Motor neuron (in vitro differentiated cells): Measurements from ENCODE around the gene KLRC4. TPM values are rescaled to one million over a fixed set of nuclear protein-coding genes. Genes with fewer than 3 reads are reported as not detected.
A peak's percentile ranks its signal among the peaks of the same experiment; 100 is the strongest.
"Not testable (repeated sequence)": the region's sequence is repeated elsewhere in the genome, so short reads cannot be mapped to it uniquely, and the experiment has no call there.

ENCODE experiments used
- ATAC-seq, 8 experiments: fragments of 200-7000 bp; cut with Tn5 transposase; replicated peaks in 6 of 8; 2 replicates each; pipeline ENCODE4 v1.8.0; 2021; ENCODE audit warnings: mild to moderate bottlenecking in 8 of 8, moderate library complexity in 8 of 8
- H3K27ac ChIP-seq, 2 donors: fragments of 250-450 bp; sonication (Bioruptor Pico); 2 replicates each; pipeline ENCODE4 v1.9.0; 2021; ENCODE audit warnings: antibody characterized with exemption in 2 of 2, mild to moderate bottlenecking in 2 of 2, moderate library complexity in 1 of 2
- H3K4me1 ChIP-seq, 2 donors: fragments of 250-450 bp; sonication (Bioruptor Pico); replicated peaks in 1 of 2; 2 replicates each; pipeline ENCODE4 v1.6.1; 2021; ENCODE audit warnings: antibody characterized with exemption in 2 of 2, mild to moderate bottlenecking in 2 of 2, moderate library complexity in 1 of 2
- H3K4me3 ChIP-seq, 5 donors: fragments of 250-450 bp; sonication (Bioruptor Pico); 2 replicates each; pipeline ENCODE4 v1.9.0; 2021; ENCODE audit warnings: antibody characterized with exemption in 5 of 5, mild to moderate bottlenecking in 5 of 5, moderate library complexity in 4 of 5
- WGBS, 10 experiments: fragments of 450-650 bp; shearing (Covaris generic); methylation state at CpG; one replicate each; pipeline ENCODE4 v1.0.0; 2022; 5-methylcytosine and 5-hydroxymethylcytosine counted together
- in situ Hi-C, 9 experiments: fragments of 400-800 bp; cut with MboI; loops; one replicate each; pipeline ENCODE4 v1.15.0; 2021; ENCODE audit warnings: low sequenced_read_pairs in 9 of 9, low pct_unique_long_range_greater_than_20kb in 2 of 9; ENCODE audit not compliant: unreplicated experiment in 9 of 9
- total RNA-seq, 8 experiments: library from RNA; unstranded; fragments of 300-600 nt; gene quantifications; 2 replicates each; pipeline versions ENCODE4 v1.2.3 to v1.2.4, GENCODE V29; 2022

KLRC4 gene, protein sequence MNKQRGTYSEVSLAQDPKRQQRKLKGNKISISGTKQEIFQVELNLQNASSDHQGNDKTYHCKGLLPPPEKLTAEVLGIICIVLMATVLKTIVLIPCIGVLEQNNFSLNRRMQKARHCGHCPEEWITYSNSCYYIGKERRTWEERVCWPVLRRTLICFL
- total RNA-seq, result under 1 TPM in 1 of 8 experiments, not detected in 7; 0.71 TPM

DNA sequence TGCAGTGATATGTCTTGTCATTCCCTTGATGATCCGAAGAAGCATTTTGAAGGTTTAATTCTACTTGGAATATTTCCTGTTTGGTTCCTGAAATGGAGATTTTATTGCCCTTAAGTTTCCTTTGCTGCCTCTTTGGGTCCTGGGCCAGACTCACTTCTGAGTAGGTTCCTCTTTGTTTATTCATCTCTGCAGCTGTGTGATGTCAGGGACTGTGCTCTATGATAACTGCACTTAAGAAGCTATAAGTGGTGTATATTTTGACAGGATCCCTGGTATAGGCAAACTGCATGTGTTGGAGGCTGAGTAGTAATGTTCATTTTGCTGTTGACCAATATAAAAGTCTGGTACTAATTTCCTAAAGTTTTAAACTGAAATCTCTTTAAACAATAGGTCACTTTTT, at the start of gene KLRC4:
Gene KLRC4 (minus strand): TSS at position 366 of the 400 bp plus-strand sequence. CDS start 182 bp downstream, at position 184.
- in situ Hi-C loops, result no loop called here
- no peaks in the 10 kb centered on the region for H3K4me1 ChIP-seq
- WGBS, 10 experiments, result 0 to 91% (median 0%) methylated on average over 1 of the region's 1 CpG; no CpG with 5 or more reads in 3 of the 10 experiments
- H3K27ac ChIP-seq, result no peak within 1 kb of the TSS
- no peak within 1 kb of the TSS for H3K4me3 ChIP-seq
- peak in 1 of 8 experiments; percentile 41 for ATAC-seq

DNA sequence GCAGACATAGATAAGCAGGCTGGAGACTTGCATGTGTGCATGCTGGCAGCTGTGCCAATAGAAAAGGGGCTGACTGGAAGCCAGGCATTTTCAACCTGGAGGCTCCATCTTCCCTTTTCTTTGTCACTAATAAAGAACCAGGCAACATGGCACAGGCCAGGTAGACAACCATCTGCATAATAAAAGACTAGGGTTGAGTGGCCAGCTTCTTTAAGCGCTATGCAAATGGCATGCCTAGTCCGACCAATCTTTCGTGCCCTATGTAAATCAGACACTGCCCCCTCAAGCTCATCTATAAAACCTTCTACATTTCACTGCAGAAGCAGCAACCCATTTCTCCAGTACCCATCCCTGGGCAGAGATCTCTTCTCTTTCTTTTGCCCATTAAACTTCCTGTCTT, 48.2 kb upstream of the KLRC4 start:
- WGBS, 10 experiments, result 69 to 88% (median 80%) methylated on average over 2 to 3 of the region's 3 CpGs; no CpG with 5 or more reads in 2 of the 10 experiments
- in situ Hi-C loops, result no loop called here
- no peak overlapping the region for H3K4me3 ChIP-seq
- ATAC-seq, result no peak
- no peaks in the 10 kb centered on the region for H3K4me1 ChIP-seq
- no peak overlapping the region for H3K27ac ChIP-seq

DNA sequence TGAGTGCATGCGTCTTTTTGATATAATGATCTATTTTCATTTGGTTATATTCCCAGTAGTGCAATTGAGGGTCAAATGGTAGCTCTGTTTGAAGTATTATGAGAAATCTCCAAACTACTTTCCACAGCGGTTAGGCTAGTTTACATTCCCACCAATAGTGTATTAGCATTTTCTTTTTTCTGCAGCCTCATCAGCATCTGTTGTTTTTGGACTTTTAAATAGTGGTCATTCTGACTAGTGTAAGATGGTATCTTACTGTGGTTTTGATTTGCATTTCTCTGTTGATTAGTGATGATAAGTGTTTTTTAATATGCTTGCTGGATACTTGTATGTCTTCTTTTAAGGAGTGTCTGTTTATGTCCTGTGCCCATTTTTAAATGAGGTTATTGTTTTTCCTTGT, 47.3 kb upstream of the KLRC4 start:
- Histone ChIP-seq H3K27ac (no peak overlapping the region), H3K4me3 (no peak overlapping the region), H3K4me1 (no peaks in the 10 kb centered on the region)
- peak in 3 of 8 experiments; percentile 82 to 100 (median 99) for ATAC-seq
- WGBS, 10 experiments, result 0 to 100% (median 73%) methylated on average over 1 to 2 of the region's 2 CpGs; no CpG with 5 or more reads in 2 of the 10 experiments
- in situ Hi-C loops, result no loop called here

DNA sequence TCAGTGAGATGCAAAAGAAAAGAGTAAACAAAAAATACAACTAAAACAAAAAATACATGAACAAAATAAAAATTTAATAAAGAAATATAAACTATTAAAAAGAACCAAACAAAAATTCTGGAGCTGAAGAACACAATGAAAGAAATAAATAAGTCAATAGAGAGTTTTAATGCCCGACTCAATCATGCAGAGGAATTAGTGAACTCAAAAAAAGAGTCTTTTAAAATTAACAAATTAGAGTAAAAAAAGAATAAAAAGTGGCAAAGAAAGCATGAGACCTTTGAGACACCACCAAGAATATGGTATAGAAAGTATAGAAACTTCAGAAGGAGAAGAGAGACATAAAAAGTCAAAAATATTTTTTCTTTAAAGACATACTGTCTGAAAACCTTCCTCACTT, 46.2 kb upstream of the KLRC4 start:
- Histone ChIP-seq H3K4me1 (no peaks in the 10 kb centered on the region), H3K27ac (no peak overlapping the region), H3K4me3 (no peak overlapping the region)
- in situ Hi-C loops, result no loop called here
- WGBS, 10 experiments, result 13 to 100% (median 68%) methylated on average over 1 of the region's 1 CpG
- ATAC-seq, result no peak

DNA sequence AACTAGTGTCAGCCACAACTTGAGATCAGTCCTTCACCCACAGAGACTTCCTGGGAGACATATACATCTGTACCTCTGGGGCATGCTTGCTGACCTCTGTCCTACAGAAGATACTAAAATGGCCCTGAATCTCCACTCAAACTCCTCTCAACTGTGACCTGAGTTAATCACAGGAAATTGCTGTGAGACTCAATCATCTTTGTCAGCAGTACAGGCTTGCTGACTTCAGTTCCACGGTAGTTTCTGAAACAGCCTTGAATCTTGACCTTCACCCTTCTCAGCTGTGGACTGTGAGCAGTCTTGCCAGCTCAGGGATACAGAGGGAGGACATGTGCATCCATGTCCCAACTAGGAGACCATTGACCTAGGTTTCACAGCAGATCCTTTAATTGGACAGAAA, 45.0 kb upstream of the KLRC4 start:
- in situ Hi-C loops, result no loop called here
- Histone ChIP-seq H3K4me1 (no peaks in the 10 kb centered on the region), H3K4me3 (no peak overlapping the region), H3K27ac (no peak overlapping the region)
- 20 to 100% (median 69%) methylated on average over 1 of the region's 1 CpG; no CpG with 5 or more reads in 4 of the 10 experiments for WGBS, 10 experiments
- no peak for ATAC-seq

DNA sequence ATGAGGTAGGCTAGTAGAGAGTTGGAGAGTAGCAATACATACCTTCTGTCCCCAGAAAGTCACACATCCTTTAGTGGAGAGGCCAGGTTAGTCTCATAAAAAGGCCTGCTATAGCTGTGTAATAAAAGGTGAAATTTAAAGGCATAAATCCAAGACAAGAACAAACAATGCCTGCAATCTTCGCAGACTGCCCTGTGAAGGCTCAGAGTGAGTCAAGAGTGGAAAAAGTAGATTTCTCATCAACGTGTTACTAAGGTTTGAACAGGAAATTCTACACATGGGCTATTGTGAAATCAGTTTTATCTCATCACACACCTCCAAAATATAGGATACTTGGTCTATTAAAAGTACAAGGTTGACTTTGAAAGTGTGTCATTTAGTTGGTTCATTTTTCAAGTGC, 43.6 kb upstream of the KLRC4 start, which contains the start of gene KLRC1:
Gene KLRC1 (minus strand): TSS at position 222 of the 400 bp plus-strand sequence. CDS start 2,221 bp downstream, outside the sequence.
- no peak within 1 kb of the TSS for H3K27ac ChIP-seq
- no peaks in the 10 kb centered on the region for H3K4me1 ChIP-seq
- 36 to 100% (median 70%) methylated on average over 1 to 2 of the region's 2 CpGs for WGBS, 10 experiments
- in situ Hi-C loops, result no loop called here
- ATAC-seq, result no peak
- no peak within 1 kb of the TSS for H3K4me3 ChIP-seq

GRCh38 chr12:10448236-10448635, 38.7 kb upstream of the KLRC4 start:
- no peak for ATAC-seq
- 91 to 100% methylated on average over 1 to 4 of the region's 4 CpGs; no CpG with 5 or more reads in 8 of the 10 experiments for WGBS, 10 experiments
- no peaks in the 10 kb centered on the region for H3K4me1 ChIP-seq
- in situ Hi-C loops, result no loop called here
- no peak overlapping the region for H3K4me3 ChIP-seq
- H3K27ac ChIP-seq, result no peak overlapping the region

DNA sequence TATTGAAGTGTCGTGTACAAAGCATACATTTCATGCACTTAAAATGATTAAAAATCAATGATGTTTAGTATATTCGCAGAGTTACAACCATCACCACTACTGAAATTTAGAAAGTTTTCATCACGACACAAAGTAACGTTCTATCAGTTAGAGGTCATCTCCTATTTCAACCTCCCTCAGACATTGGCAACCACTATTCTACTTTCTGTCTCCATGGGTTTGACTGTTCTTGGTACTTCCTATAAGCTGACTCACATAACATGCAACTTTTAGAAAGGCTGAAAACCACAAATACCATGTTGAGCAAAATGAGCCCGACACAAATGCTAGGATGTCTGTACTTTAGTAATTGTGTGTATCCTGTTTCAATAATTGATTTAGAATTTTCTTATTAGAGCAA, 36.5 kb upstream of the KLRC4 start:
- H3K27ac ChIP-seq, in situ Hi-C loops, H3K4me1 ChIP-seq, ATAC-seq, H3K4me3 ChIP-seq: not testable (repeated sequence)
- 64 to 100% (median 80%) methylated on average over 1 to 4 of the region's 5 CpGs; no CpG with 5 or more reads in 3 of the 10 experiments for WGBS, 10 experiments

GRCh38 chr12:10441144-10441543, 31.6 kb upstream of the KLRC4 start:
- in situ Hi-C loops, H3K27ac ChIP-seq, H3K4me1 ChIP-seq, ATAC-seq, H3K4me3 ChIP-seq: not testable (repeated sequence)
- WGBS, 10 experiments, result 71 to 85% methylated on average over 2 to 5 of the region's 8 CpGs; no CpG with 5 or more reads in 8 of the 10 experiments

DNA sequence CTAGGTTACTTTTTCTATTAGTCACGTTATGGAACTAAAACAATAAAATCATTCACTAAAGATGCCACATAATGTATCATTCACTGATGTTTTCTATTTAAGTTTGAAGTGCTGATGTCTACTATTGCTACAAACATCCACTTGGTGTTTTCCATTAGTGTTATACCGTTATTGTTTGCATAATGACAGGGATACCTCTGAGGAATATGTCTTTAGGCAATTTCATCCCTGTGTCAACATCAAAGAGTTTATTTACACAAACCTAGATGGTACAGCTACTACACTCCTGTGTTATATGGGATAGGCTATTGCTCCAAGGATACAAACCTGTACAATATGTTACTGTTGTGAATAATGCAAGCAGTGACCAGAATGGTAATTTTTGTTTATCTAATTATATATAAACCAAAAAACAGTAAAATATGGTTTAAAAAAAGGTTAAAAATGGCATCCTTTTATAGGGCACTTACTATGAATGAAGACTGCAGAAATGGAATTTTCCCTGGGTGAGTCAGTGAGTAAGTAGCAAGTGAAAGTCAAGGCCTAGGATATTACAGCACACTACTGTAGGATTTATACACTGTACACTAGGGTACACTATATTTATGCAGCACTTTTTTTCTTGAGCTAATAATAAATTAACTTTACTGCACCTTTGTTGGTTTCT, 30.2 kb upstream of the KLRC4 start:
- in situ Hi-C loops, H3K27ac ChIP-seq, H3K4me1 ChIP-seq, H3K4me3 ChIP-seq: not testable (repeated sequence)
- no CpG with 5 or more reads among the region's 2 CpGs for WGBS, 10 experiments
- peak in 2 of 8 experiments; percentile 44 to 56 for ATAC-seq

- ATAC-seq, result peak in 2 of 8 experiments; percentile 52 to 60
- H3K4me3 ChIP-seq, H3K4me1 ChIP-seq, H3K27ac ChIP-seq, in situ Hi-C loops: not testable (repeated sequence)
- no CpG with 5 or more reads among the region's 2 CpGs for WGBS, 10 experiments
These were observed 28.0 kb upstream of the KLRC4 start for GRCh38 chr12:10437601-10438000.

DNA sequence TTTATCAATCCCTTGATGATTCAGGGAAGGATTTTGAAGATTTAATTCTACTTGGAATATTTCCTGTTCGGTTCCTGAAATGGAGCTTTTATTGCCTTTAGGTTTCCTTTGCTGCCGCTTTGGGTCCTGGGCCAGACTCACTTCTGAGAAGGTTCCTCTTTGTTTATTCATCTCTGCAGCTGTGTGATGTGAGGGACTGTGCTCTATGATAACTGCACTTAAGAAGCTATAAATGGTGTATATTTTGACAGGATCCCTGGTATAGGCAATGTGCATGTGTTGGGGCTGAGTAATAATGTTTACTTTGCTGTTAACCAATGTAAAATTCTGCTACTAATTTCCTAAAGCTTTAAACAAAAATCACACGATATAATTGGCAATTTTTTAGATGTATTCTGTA, 26.3 kb upstream of the KLRC4 start, which contains the start of gene KLRC2:
Gene KLRC2 (minus strand): TSS at position 195 of the 400 bp plus-strand sequence. CDS start 24 bp downstream, at position 171.
- in situ Hi-C loops, H3K4me3 ChIP-seq: not testable (repeated sequence)
- 50 to 95% (median 79%) methylated on average over 1 to 2 of the region's 3 CpGs; no CpG with 5 or more reads in 3 of the 10 experiments for WGBS, 10 experiments

DNA sequence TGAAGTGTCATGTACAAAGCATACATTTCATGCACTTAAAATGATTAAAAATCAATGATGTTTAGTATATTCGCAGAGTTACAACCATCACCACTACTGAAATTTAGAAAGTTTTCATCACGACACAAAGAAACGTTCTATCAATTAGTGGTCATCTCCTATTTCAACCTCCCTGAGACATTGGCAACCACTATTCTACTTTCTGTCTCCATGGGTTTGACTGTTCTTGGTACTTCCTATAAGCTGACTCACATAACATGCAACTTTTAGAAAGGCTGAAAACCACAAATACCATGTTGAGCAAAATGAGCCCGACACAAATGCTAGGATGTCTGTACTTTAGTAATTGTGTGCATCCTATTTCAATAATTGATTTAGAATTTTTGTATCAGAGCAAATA, 21.1 kb upstream of the KLRC4 start:
- ATAC-seq, H3K4me3 ChIP-seq, in situ Hi-C loops, H3K27ac ChIP-seq, H3K4me1 ChIP-seq: not testable (repeated sequence)
- 69 to 100% (median 90%) methylated on average over 1 to 4 of the region's 4 CpGs; no CpG with 5 or more reads in 5 of the 10 experiments for WGBS, 10 experiments

More for the DNA sequence above, 26.3 kb upstream of the KLRC4 start, which contains the start of gene KLRC2:
- ATAC-seq, result peak in 1 of 8 experiments; percentile 62
- H3K27ac ChIP-seq, H3K4me1 ChIP-seq: not testable (repeated sequence)
